H1 (cell line): ENCODE results near the gene MARCHF2. TPM values are rescaled to one million over a fixed set of nuclear protein-coding genes. Genes with fewer than 3 reads are reported as not detected.
A peak's percentile ranks its signal among the peaks of the same experiment; 100 is the strongest.

ENCODE experiments used
- CTCF ChIA-PET: fragments of 300-600 bp; sonication (Branson Sonifier 250); formaldehyde crosslinking; loops from one replicate; lab custom pipeline; 2021; ENCODE audit not compliant: partially characterized antibody; lab: Charles Lee
- POLR2A ChIA-PET: fragments of 300-600 bp; sonication (Branson Sonifier 250); formaldehyde crosslinking; loops from one replicate; lab custom pipeline; 2021; ENCODE audit warnings: inconsistent platforms; ENCODE audit not compliant: partially characterized antibody; lab: Charles Lee
- DNase-seq, 2 experiments: peaks; one replicate each; pipeline versions ENCODE4 v3.0.0 to v3.0.0-alpha.2; 2010 to 2022; ENCODE audit warnings: low spot score in 2 of 2, low read depth in 1 of 2, mixed read lengths in 1 of 2
- FAIRE-seq: peaks from 2 replicates; lab custom pipeline; 2011; peaks lifted over from hg19 to GRCh38; lab: Jason Lieb, UNC
- H2AFZ ChIP-seq: 2 replicates; pipeline ENCODE4 v1.8.1; 2012; ENCODE audit warnings: low read length, inconsistent platforms
- H2AK5ac ChIP-seq: 2 replicates; pipeline ENCODE4 v1.6.1; 2013; ENCODE audit warnings: low read depth, low read length
- H2BK120ac ChIP-seq: replicated peaks from 2 replicates; pipeline ENCODE3; 2013; ENCODE audit warnings: low read depth, low read length, inconsistent platforms
- H2BK12ac ChIP-seq: 2 replicates; pipeline ENCODE4 v1.6.1; 2013; ENCODE audit warnings: low read depth, low read length
- H2BK15ac ChIP-seq: 2 replicates; pipeline ENCODE4 v1.6.1; 2013; ENCODE audit warnings: low read length
- H2BK20ac ChIP-seq: 2 replicates; pipeline ENCODE4 v1.6.1; 2013; ENCODE audit warnings: low read length
- H2BK5ac ChIP-seq: 2 replicates; pipeline ENCODE4 v1.6.1; 2013; ENCODE audit warnings: low read depth, low read length
- H3K14ac ChIP-seq: 2 replicates; pipeline ENCODE4 v1.6.1; 2013; ENCODE audit warnings: inconsistent platforms; ENCODE audit not compliant: insufficient read length
- H3K18ac ChIP-seq: 2 replicates; pipeline ENCODE4 v1.6.1; 2013; ENCODE audit warnings: low read length; ENCODE audit errors: extremely low read depth
- H3K23ac ChIP-seq: 2 replicates; pipeline ENCODE4 v1.6.1; 2013; ENCODE audit warnings: inconsistent platforms; ENCODE audit not compliant: insufficient read length
- H3K23me2 ChIP-seq: 2 replicates; pipeline ENCODE4 v1.6.1; 2013; ENCODE audit warnings: low read depth, low read length
- H3K27ac ChIP-seq: 2 replicates; pipeline ENCODE4 v1.6.1; 2011; ENCODE audit warnings: low read depth, low read length, inconsistent platforms
- H3K27me3 ChIP-seq, 4 experiments: replicated peaks in 1 of 4; 1 replicate in 1 of 4; 2 replicates in 3 of 4; pipeline versions ENCODE4 v1.6.1 to v1.8.1; 2011 to 2013; ENCODE audit warnings: low read length in 3 of 4, mild to moderate bottlenecking in 3 of 4, inconsistent platforms in 2 of 4, mixed read lengths in 2 of 4, moderate library complexity in 1 of 4; ENCODE audit not compliant: control insufficient read depth in 3 of 4, insufficient read depth in 3 of 4; ENCODE audit errors: extremely low read depth in 1 of 4
- H3K36me3 ChIP-seq, 4 experiments: 2 replicates each; pipeline versions ENCODE4 v1.6.1 to v1.8.1; 2011 to 2013; ENCODE audit warnings: mild to moderate bottlenecking in 4 of 4, low read length in 3 of 4, moderate library complexity in 2 of 4, control low read depth in 1 of 4, inconsistent platforms in 1 of 4; ENCODE audit not compliant: insufficient read depth in 4 of 4, control insufficient read depth in 2 of 4
- H3K4ac ChIP-seq: replicated peaks from 2 replicates; pipeline ENCODE3; 2013; ENCODE audit warnings: low read length, low read depth, mixed read lengths, inconsistent platforms; ENCODE audit not compliant: insufficient read length
- H3K4me1 ChIP-seq, 4 experiments: replicated peaks in 1 of 4; 1 replicate in 1 of 4; 2 replicates in 3 of 4; pipeline versions ENCODE4 v1.6.1 to v1.8.1; 2011 to 2013; ENCODE audit warnings: low read length in 3 of 4, inconsistent platforms in 2 of 4, mixed read lengths in 1 of 4; ENCODE audit not compliant: insufficient read depth in 4 of 4, control insufficient read depth in 3 of 4
- H3K4me2 ChIP-seq, 2 experiments: 2 replicates each; pipeline versions ENCODE4 v1.6.1 to v1.8.1; 2011 to 2013; ENCODE audit warnings: low read depth in 2 of 2, low read length in 2 of 2, control low read depth in 1 of 2, inconsistent platforms in 1 of 2, mild to moderate bottlenecking in 1 of 2; ENCODE audit not compliant: insufficient read depth in 1 of 2
- H3K4me3 ChIP-seq, 4 experiments: fragments of 200-600, 300-600 bp in 1 of 4; sonication (generic), shearing (Covaris generic), sonication (Bioruptor Twin) in 1 of 4; 2 replicates each; pipeline versions ENCODE4 v1.5.1 to v1.8.1; 2011 to 2016; ENCODE audit warnings: low read length in 4 of 4, low read depth in 3 of 4, control low read depth in 2 of 4, inconsistent platforms in 2 of 4, mild to moderate bottlenecking in 2 of 4, mixed read lengths in 1 of 4, moderate library complexity in 1 of 4; ENCODE audit not compliant: insufficient read depth in 2 of 4; ENCODE audit errors: extremely low read depth in 1 of 4
- H3K56ac ChIP-seq: replicated peaks from 2 replicates; pipeline ENCODE3; 2013; ENCODE audit warnings: low read depth, mild to moderate bottlenecking, mixed read lengths, low read length, inconsistent platforms; ENCODE audit not compliant: insufficient read length
- H3K79me1 ChIP-seq: 2 replicates; pipeline ENCODE4 v1.6.1; 2013; ENCODE audit warnings: low read depth, low read length, control low read depth
- H3K79me2 ChIP-seq, 2 experiments: 2 replicates each; pipeline versions ENCODE4 v1.6.1 to v1.8.1; 2012 to 2013; ENCODE audit warnings: low read length in 2 of 2, mild to moderate bottlenecking in 2 of 2, inconsistent platforms in 1 of 2; ENCODE audit not compliant: insufficient read depth in 2 of 2, control insufficient read depth in 1 of 2
- H3K9ac ChIP-seq, 4 experiments: replicated peaks in 1 of 4; 1 replicate in 1 of 4; 2 replicates in 3 of 4; pipeline versions ENCODE4 v1.6.1 to v1.8.1; 2011 to 2013; ENCODE audit warnings: low read depth in 3 of 4, low read length in 3 of 4, control low read depth in 2 of 4, mild to moderate bottlenecking in 2 of 4, moderate library complexity in 2 of 4, inconsistent platforms in 1 of 4; ENCODE audit errors: extremely low read depth in 1 of 4
- H3K9me3 ChIP-seq, 2 experiments: 2 replicates each; pipeline versions ENCODE4 v1.6.1 to v1.8.1; 2012 to 2013; ENCODE audit warnings: mild to moderate bottlenecking in 2 of 2, moderate library complexity in 2 of 2, control low read depth in 1 of 2, inconsistent platforms in 1 of 2, low read depth in 1 of 2, low read length in 1 of 2, mixed read lengths in 1 of 2; ENCODE audit not compliant: insufficient read depth in 2 of 2
- H4K20me1 ChIP-seq, 2 experiments: replicated peaks in 1 of 2; 2 replicates each; pipeline versions ENCODE3 to v1.8.1; 2011 to 2013; ENCODE audit warnings: inconsistent platforms in 2 of 2, low read length in 2 of 2, mild to moderate bottlenecking in 1 of 2; ENCODE audit not compliant: insufficient read depth in 2 of 2, control insufficient read depth in 1 of 2
- H4K5ac ChIP-seq: 2 replicates; pipeline ENCODE4 v1.6.1; 2013; ENCODE audit warnings: low read length, low read depth, mixed read lengths, inconsistent platforms; ENCODE audit not compliant: insufficient read length
- H4K8ac ChIP-seq: 2 replicates; pipeline ENCODE4 v1.8.0; 2013; ENCODE audit warnings: mild to moderate bottlenecking, moderate library complexity, low read length, inconsistent platforms; ENCODE audit not compliant: insufficient read depth; ENCODE audit errors: extremely low read depth
- H4K91ac ChIP-seq: replicated peaks from 2 replicates; pipeline ENCODE3; 2013; ENCODE audit warnings: low read length, mixed read lengths, inconsistent platforms; ENCODE audit not compliant: insufficient read length
- CBX5 ChIP-seq: fragments of 300-800, 300-1000 bp; sonication (generic); IDR thresholded peaks from 2 replicates; pipeline ENCODE4 v1.7.1; 2016; ENCODE audit warnings: antibody characterized with exemption, low read length, low read depth
- CBX8 ChIP-seq: fragments of 300-800, 300-1000 bp; sonication (generic); IDR thresholded peaks from 2 replicates; pipeline ENCODE4 v1.7.1; 2016; ENCODE audit warnings: low read depth, low read length, borderline replicate concordance
- CHD1 ChIP-seq: IDR thresholded peaks from 2 replicates; pipeline ENCODE4 v1.6.1; 2012; ENCODE audit warnings: low read depth, low read length, improper control_type of control experiment
- KDM4A ChIP-seq: IDR thresholded peaks from one replicate; pipeline ENCODE4 v1.7.1; 2012; ENCODE audit warnings: low read depth, mild to moderate bottlenecking, moderate library complexity, low read length, inconsistent platforms; ENCODE audit not compliant: severe bottlenecking
- MAFK ChIP-seq: IDR thresholded peaks from 2 replicates; pipeline ENCODE4 v1.6.1; 2012; ENCODE audit warnings: low read depth, mild to moderate bottlenecking, improper control_type of control experiment, low read length
- POLR2A ChIP-seq, 2 experiments: IDR thresholded peaks; 1 replicate in 1 of 2; 2 replicates in 1 of 2; pipeline ENCODE4 v1.6.1; 2011; ENCODE audit warnings: low read depth in 2 of 2, low read length in 2 of 2, mild to moderate bottlenecking in 2 of 2; ENCODE audit errors: control extremely low read depth in 1 of 2
- RAD21 ChIP-seq, 2 experiments: IDR thresholded peaks in 1 of 2; conservative IDR thresholded peaks in 1 of 2; 2 replicates each; pipeline ENCODE4 v1.6.1; 2011; ENCODE audit warnings: low read depth in 2 of 2, low read length in 2 of 2, improper control_type of control experiment in 1 of 2, inconsistent platforms in 1 of 2, mild to moderate bottlenecking in 1 of 2, moderate library complexity in 1 of 2
- RNF2 ChIP-seq: fragments of 200-900, 300-1000 bp; sonication (generic); IDR thresholded peaks from 2 replicates; pipeline ENCODE4 v1.7.1; 2016; ENCODE audit warnings: borderline replicate concordance, low read depth, mild to moderate bottlenecking, antibody characterized with exemption, low read length; ENCODE audit not compliant: poor library complexity, severe bottlenecking; ENCODE audit errors: missing control alignments
- SIN3A ChIP-seq, 2 experiments: IDR thresholded peaks in 1 of 2; conservative IDR thresholded peaks in 1 of 2; 2 replicates each; pipeline ENCODE4 v1.6.1; 2011 to 2012; ENCODE audit warnings: low read length in 2 of 2, improper control_type of control experiment in 1 of 2, low read depth in 1 of 2, mild to moderate bottlenecking in 1 of 2
- SIX5 ChIP-seq: IDR thresholded peaks from 2 replicates; pipeline ENCODE4 v1.6.1; 2011; ENCODE audit warnings: mild to moderate bottlenecking, low read depth, low read length
- WGBS, 2 experiments: shearing (Covaris generic) in 1 of 2; methylation state at CpG; one replicate each; pipeline versions ENCODE4 v1.1.6 to v1.1.7; 2013 to 2015; ENCODE audit warnings: low lambda C conversion rate in 2 of 2, mixed read lengths in 2 of 2, inconsistent platforms in 1 of 2, low coverage in 1 of 2, missing lambda C conversion rate in 1 of 2; ENCODE audit not compliant: insufficient replicate concordance in 2 of 2, insufficient coverage in 1 of 2, insufficient read length in 1 of 2; ENCODE audit errors: extremely low coverage in 1 of 2, missing lambda C conversion rate in 1 of 2; 5-methylcytosine and 5-hydroxymethylcytosine counted together
- polyA plus RNA-seq, 7 experiments: library from polyadenylated mRNA; depleted of rRNA in 3 of 7; stranded (reverse) in 5 of 7; unstranded in 2 of 7; fragments of >200 nt in 5 of 7; fragments of 200-250 nt in 2 of 7; gene quantifications; 1 replicate in 5 of 7; 2 replicates in 1 of 7; 4 replicates in 1 of 7; pipeline versions ENCODE4 v1.2.1 to v1.2.3, GENCODE V29; 2011 to 2013; ENCODE audit warnings: missing spikeins in 2 of 7, mixed read lengths in 2 of 7
- total RNA-seq: library from RNA; stranded (reverse); fragmentation: NEBNext Ultra II Directional; extraction: Animal tissue kit (Norgen Biotek cat#: 25700); gene quantifications from 2 replicates; pipeline ENCODE4 v1.2.1, GENCODE V29; 2021
- TF ChIP-seq, protein P1 (sequence below): IDR thresholded peaks from 2 replicates; pipeline ENCODE4 v1.6.1; 2012; ENCODE audit warnings: inconsistent platforms

Gene MARCHF2
- total and polyA plus RNA-seq, 2 of the 8 experiments (the other 6 are each of a cell fraction or from before 2014, with no cell fraction given): 18.5 to 46.2 TPM

GRCh38 chr19:8371011-8371804 lies 41.9 kb upstream of the MARCHF2 start:
- Histone ChIP-seq H2BK12ac (no peak overlapping the region), H3K4me3 (no peak overlapping the region), H2BK5ac (0 out of 2 replicates have a peak overlapping the region, but pooled peaks have one; percentile 12), H4K20me1 (no peaks in the 10 kb centered on the region), H3K23me2 (peaks cover 2% of the 10 kb centered on the region; the same call in 1 of the 2 replicates), H4K8ac (no peak overlapping the region), H3K4me2 (no peak overlapping the region), H3K56ac (no peak overlapping the region), H3K9ac (no peak overlapping the region), H3K27me3 (peaks cover 0 to 4% (median 2%) of the 10 kb centered on the region in 4 experiments; a peak in 4 of 7 replicates), H3K4me1 (peaks cover 0 to 7% (median 6%) of the 10 kb centered on the region in 4 experiments; a peak in 6 of 7 replicates), H3K79me1 (no peaks in the 10 kb centered on the region), H2BK15ac (no peak overlapping the region), H2AK5ac (no peak overlapping the region), H2BK20ac (no peak overlapping the region), H3K23ac (no peak overlapping the region), H2AFZ (no peak overlapping the region), H4K5ac (no peak overlapping the region), H3K9me3 (no peaks in the 10 kb centered on the region), H2BK120ac (no peak overlapping the region), H3K18ac (no peak overlapping the region), H3K79me2 (no peaks in the 10 kb centered on the region), H3K27ac (no peak overlapping the region), H3K14ac (no peak overlapping the region), H4K91ac (no peak overlapping the region), H3K4ac (no peak overlapping the region), H3K36me3 (no peaks in the 10 kb centered on the region; a peak in 2 of 8 replicates)
- DNase-seq: no peak
- WGBS, 2 experiments: 90% methylated on average over 28 of the region's 28 CpGs; no CpG with 5 or more reads in 1 of the 2 experiments
- CTCF ChIA-PET: interaction anchor here (6.0 kb wide), 1 partner anchor 18 kb away, joined by 45 read pairs; no protein-coding TSS in a partner anchor
- FAIRE-seq: no peak
- POLR2A ChIA-PET: interaction anchor here (1.2 to 9.2 kb wide), 2 partner anchors 21 to 71 kb away, joined by 3 to 71 read pairs; partner anchors contain the start of gene RAB11B
- TF ChIP-seq SIN3A (conservative IDR thresholded peaks at IDR 0.05 in 1 of 2, IDR thresholded peaks at IDR 0.05 in 1 of 2; ENCODE audit: low read depth in 1 of 2, low read length in 2 of 2) (no peak), CHD1 (no peak), CBX5 (no peak), MAFK (no peak), CBX8 (no peak), RAD21 (IDR thresholded peaks at IDR 0.05 in 1 of 2, conservative IDR thresholded peaks at IDR 0.05 in 1 of 2; ENCODE audit: low read depth in 2 of 2, low read length in 2 of 2) (no peak), SIX5 (no peak), POLR2A (IDR thresholded peaks at IDR 0.05; ENCODE audit: control extremely low read depth in 1 of 2, low read depth in 2 of 2, low read length in 2 of 2) (no peak), KDM4A (no peak), RNF2 (no peak)
- TF ChIP-seq, protein P1, sequence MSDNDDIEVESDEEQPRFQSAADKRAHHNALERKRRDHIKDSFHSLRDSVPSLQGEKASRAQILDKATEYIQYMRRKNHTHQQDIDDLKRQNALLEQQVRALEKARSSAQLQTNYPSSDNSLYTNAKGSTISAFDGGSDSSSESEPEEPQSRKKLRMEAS: no peak
